ENCODE results near the gene GDF10.

Gene GDF10

GRCh38 chr10:47335906-47336305 lies 35.9 kb downstream of the GDF10 start:
- ATAC-seq = no peak
- DNase-seq = no peak

GRCh38 chr10:47336387-47337134 lies 36.6 kb downstream of the GDF10 start:
- DNase-seq (no peak), ATAC-seq (no peak)

DNA sequence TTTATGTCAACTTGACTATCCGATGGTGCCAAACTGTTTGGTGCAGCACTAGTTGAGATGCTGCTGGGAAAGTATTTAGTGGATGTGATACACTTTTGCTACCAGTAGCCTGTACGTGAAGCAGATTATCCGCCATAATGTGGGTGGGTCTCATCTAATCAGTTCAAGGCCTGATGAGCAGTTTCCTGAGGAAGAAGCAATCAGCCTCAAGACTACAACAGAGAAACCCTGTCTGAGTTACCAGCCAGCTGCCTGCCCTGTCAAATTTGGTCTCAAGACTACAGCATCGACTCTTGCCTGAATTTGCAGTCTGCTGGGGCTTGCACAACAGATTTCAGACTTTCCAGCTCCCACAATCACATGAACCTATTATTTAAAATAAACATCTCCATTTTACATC lies 37.3 kb downstream of the GDF10 start:
- no peak for DNase-seq
- no peak for ATAC-seq

DNA sequence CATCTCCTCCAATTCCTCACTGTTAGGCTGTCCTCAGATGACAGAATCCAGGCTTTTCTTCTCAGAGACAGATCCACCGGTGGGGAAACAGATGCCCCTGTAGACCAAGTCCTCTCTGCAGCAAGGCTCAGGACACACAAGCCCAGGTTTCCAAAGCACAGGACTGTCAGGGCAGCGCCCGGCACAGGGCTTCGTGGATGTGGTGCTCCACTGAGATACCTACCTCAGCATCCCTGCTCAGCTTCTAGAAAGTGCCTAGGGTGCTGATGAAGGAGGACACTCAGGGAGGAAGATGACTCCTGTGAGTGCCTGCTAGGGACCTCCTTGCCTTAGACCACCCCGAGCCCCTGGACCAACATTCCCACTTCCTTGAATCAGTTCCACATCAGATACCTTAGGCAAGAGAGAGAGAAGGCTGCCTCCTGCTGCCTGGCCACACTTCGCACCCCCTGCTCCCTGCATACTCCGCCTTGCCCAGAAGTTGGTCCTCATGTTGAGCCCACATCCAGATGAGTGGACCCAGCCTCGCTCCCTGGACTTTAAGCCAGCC lies 39.3 kb downstream of the GDF10 start:
- DNase-seq = no peak
- ATAC-seq = no peak

DNA sequence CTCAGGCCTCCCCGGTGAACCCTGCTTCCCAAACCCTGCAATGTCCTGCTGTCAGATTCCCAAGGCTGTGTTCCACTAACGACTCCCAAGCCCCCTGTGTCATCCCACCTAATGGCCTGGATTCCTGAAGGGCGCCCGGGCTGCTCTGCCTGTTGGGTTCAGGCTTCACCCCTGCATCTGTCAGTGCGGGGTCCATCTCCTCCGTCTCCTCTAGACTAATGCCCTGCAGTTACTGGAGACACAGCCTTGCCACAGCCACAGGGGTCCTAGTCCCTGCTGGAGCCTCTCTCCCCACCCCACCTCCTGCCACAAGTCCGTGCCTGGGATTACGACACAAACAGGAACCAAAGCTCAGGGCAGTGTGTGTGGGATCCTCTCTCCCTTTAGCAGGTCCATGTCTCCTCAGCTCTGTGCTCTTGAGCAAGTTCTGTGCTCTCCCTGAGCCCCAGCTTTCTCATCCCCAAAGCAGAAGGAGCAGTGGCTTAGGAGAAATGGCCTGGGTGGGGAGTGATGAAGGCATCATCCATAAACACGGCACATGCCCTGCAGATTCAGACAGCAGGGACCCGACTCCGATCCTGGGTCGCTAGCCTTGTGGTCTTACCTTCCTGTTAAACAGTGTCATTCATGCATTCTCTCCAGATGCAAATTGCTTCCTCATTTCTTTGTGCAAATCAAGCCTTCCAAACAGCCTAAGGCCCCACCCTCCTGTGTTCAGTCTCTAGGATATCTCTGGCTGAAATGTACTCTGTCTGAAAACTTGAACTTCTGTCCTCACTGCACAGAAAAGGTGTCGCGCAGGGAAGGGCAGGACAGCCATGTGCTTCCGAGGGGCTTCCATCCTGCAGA lies 40.0 kb downstream of the GDF10 start:
- ATAC-seq (no peak), DNase-seq (no peak)

DNA sequence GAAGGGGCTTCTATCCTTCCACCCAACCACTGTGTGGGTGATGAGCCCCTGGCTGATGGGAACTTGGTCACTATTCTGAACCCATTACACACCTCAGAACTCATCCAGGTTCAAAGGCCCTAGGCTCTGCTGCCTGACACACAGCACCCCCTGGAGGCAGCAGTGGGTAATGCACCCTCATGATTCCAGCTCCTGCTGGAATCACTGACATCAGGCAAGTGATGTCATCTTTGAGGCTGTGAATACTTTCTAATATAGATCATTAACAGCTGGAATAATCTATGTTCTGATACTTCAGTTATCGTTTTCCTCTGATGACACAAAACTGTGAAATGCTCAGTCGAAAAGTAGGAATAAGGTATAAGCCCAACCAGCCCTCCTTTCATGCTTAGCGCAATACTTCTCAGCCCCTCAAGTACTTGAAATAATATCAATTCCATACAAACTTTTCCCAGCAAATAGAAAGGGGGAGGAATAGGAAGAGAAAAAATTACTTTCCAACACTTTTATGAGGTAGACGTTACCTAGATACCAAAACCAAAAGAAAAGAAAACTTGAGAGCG lies 40.7 kb downstream of the GDF10 start:
- ATAC-seq (peak; percentile 75), DNase-seq (peak; percentile 79)

GRCh38 chr10:47344996-47345870 lies 45.2 kb downstream of the GDF10 start:
- DNase-seq (no peak), ATAC-seq (no peak)

GRCh38 chr10:47346581-47347302 lies 46.7 kb downstream of the GDF10 start:
- no peak for ATAC-seq
- DNase-seq = no peak

DNA sequence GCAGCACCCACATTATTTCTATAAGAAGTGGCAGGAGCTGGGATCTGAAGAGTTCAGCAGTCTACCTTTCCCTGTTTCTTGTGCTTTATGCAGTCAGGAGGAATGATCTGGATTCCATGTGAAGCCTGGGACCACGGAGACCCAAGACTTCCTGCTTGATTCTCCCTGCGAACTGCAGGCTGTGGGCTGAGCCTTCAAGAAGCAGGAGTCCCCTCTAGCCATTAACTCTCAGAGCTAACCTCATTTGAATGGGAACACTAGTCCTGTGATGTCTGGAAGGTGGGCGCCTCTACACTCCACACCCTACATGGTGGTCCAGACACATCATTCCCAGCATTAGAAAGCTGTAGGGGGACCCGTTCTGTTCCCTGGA lies 47.3 kb downstream of the GDF10 start:
- DNase-seq (no peak), ATAC-seq (no peak)

DNA sequence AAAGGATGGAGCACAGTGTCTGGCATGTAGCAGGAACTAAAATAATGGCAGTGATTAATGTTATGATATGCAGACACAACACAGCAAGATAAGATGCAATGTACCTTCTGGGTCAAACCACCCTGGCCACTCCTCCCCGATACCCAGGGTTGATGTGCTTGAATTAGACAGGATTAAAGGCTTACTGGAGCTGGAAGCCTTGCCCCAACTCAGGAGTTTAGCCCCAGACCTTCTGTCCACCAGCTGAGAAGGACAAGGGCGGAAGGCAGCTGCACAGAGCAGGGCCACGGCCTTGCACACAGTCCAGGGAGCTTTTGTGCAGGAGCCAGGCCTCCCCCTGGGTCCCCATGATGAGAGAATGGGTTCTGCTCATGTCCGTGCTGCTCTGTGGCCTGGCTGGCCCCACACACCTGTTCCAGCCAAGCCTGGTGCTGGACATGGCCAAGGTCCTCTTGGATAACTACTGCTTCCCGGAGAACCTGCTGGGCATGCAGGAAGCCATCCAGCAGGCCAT lies 48.2 kb downstream of the GDF10 start, which contains the start of gene RBP3:
Gene RBP3, plus strand, starts transcription at position 226 of the 514 bp plus-strand sequence. Its CDS starts 122 bp downstream, at position 348.
- no peak for DNase-seq
- ATAC-seq = no peak

GRCh38 chr10:47348661-47349470 lies 48.9 kb downstream of the GDF10 start:
- no peak for DNase-seq
- no peak for ATAC-seq

DNA sequence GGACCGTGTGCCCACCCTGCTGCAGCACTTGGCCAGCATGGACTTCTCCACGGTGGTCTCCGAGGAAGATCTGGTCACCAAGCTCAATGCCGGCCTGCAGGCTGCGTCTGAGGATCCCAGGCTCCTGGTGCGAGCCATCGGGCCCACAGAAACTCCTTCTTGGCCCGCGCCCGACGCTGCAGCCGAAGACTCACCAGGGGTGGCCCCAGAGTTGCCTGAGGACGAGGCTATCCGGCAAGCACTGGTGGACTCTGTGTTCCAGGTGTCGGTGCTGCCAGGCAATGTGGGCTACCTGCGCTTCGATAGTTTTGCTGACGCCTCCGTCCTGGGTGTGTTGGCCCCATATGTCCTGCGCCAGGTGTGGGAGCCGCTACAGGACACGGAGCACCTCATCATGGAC lies 49.5 kb downstream of the GDF10 start:
- ATAC-seq = no peak
- no peak for DNase-seq

DNA sequence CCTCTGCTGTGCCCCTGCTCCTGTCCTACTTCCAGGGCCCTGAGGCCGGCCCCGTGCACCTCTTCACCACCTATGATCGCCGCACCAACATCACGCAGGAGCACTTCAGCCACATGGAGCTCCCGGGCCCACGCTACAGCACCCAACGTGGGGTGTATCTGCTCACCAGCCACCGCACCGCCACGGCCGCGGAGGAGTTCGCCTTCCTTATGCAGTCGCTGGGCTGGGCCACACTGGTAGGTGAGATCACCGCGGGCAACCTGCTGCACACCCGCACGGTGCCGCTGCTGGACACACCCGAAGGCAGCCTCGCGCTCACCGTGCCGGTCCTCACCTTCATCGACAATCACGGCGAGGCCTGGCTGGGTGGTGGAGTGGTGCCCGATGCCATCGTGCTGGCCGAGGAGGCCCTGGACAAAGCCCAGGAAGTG lies 50.0 kb downstream of the GDF10 start:
- DNase-seq = no peak
- no peak for ATAC-seq

- DNase-seq (no peak), ATAC-seq (no peak)
These were observed 51.0 kb downstream of the GDF10 start for GRCh38 chr10:47350671-47351640.

DNA sequence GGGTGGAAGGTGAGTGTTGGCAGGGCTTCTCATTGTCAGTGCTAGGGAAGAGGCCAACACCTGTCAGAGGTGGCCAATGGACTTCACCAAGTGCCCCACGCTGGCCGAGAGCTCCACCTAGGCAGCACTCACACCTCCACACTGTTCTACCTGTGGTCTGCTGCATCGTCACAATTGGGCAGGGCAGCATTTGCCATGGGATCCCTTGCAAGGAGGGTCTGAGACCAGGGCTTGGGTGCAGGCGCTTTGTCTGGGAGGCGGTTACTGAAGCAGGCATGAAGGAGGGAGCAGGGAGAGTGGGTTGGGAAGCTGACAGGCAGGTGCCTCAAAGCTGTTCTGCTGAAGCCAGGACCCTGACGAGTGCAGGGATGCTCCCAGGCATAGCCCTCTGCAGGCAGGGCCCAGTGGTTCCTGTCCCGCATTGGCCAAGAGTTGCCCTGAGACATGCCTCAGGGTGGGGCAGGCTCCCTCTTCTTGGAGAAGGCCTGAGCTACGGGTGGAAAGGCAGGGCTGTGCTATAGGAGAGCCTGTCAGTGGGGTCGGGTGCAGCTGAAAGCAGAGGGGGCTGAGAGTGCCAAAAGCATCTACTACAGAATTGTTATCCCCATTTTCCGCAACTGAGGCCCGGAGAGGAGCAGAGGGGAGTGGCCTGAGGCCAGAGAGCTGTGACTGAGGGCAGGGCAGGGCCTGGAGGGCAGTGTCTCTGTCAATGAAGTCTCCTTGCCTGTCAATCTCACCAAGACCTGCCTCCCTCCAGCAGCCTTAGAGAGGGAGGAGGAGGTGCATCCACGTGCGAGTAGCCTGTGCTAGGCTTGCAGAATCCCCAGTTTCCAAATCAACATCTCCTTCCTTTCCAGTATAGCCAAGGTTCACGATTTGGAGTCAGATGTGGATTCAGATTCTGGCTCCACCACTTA lies 52.2 kb downstream of the GDF10 start:
- ATAC-seq = no peak

GRCh38 chr10:47353351-47353750 lies 53.4 kb downstream of the GDF10 start:
- ATAC-seq = no peak
- no peak for DNase-seq

More for the DNA sequence above, 52.2 kb downstream of the GDF10 start:
- DNase-seq = no peak

- ATAC-seq (no peak), DNase-seq (no peak)
These were observed 54.2 kb downstream of the GDF10 start for GRCh38 chr10:47354165-47354564.

DNA sequence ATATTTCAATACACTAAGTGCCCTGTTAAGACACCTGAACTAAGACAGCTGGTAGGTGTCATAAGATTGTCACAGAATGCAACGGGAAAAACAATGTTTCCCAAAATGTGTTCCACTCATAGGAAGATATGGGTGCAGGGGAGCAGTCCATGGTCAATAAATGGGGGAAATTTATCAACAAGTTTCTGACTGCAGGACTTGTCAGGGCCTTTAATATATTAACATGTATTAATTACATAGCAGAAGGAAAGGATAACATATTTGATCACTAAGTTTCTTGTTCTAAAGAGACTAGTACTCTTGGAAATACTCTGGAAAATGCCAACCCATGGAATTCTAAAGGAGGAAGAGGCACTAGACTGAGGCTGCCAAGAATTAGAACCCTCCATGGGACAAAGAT lies 54.9 kb downstream of the GDF10 start:
- DNase-seq (no peak), ATAC-seq (no peak)
